Pancreas (tissue), 10 donors: ENCODE measurements around the gene NUBPL. TPM values are rescaled to one million over a fixed set of nuclear protein-coding genes. Genes with fewer than 3 reads are reported as not detected.

ENCODE experiments used
- ATAC-seq, 4 donors: fragments of 200-7000 bp; cut with Tn5 transposase; one replicate each; pipeline versions ENCODE4 v1.8.0 to v1.9.1; 2020; ENCODE audit warnings: mild to moderate bottlenecking in 4 of 4, moderate library complexity in 4 of 4
- DNase-seq, 6 donors: peaks; one replicate each; pipeline ENCODE4 v3.0.0-alpha.2; 2020
- FAIRE-seq: peaks from 2 replicates; lab custom pipeline; 2012; peaks lifted over from hg19 to GRCh38; lab: Jason Lieb, UNC
- H3K27ac ChIP-seq, 4 donors: fragments of 200-600 bp; sonication (generic); 1 replicate in 3 of 4; 2 replicates in 1 of 4; pipeline versions ENCODE4 v1.5.0 to v1.8.0; 2020
- H3K27me3 ChIP-seq, 4 donors: fragments of 200-600 bp; one replicate each; pipeline ENCODE4 v1.8.0; 2021
- H3K36me3 ChIP-seq, 3 donors: fragments of 200-600 bp; sonication (generic) in 1 of 3; one replicate each; pipeline versions ENCODE4 v1.5.0 to v1.8.0; 2020 to 2021
- H3K4me1 ChIP-seq, 3 donors: fragments of 200-600 bp; one replicate each; pipeline ENCODE4 v1.8.0; 2021
- H3K4me3 ChIP-seq, 4 donors: fragments of 200-600 bp; sonication (generic) in 2 of 4; one replicate each; pipeline versions ENCODE4 v1.5.0 to v1.8.0; 2020 to 2021
- H3K9me3 ChIP-seq, 4 donors: fragments of 200-600 bp; one replicate each; pipeline ENCODE4 v1.8.0; 2021
- WGBS, 2 donors: extraction: QIAGEN DNeasy Blood & Tissue Kit; methylation state at CpG; one replicate each; pipeline ENCODE4 v1.1.7; 2013; 5-methylcytosine and 5-hydroxymethylcytosine counted together
- intact Hi-C, 3 donors: fragments of 100-400 bp; cut with DNase I; formaldehyde crosslinking; loops; one replicate each; pipeline versions ENCODE4 v1.11.1 to v1.14.2; 2022
- polyA plus RNA-seq, 2 donors: library from polyadenylated mRNA; stranded (reverse); fragments of 200-250 nt; gene quantifications; one replicate each; pipeline ENCODE4 v1.2.3, GENCODE V29; 2013
- total RNA-seq, 6 donors: library from RNA; stranded (reverse); fragmentation: NEBNext Ultra II Directional in 4 of 6; extraction: Animal tissue kit (Norgen Biotek cat#: 25700) in 4 of 6; gene quantifications; one replicate each; pipeline versions ENCODE4 v1.2.1 to v1.2.4, GENCODE V29; 2021 to 2023
- TF ChIP-seq, protein P1 (sequence below), 4 donors: fragments of 200-600 bp; sonication (generic) in 3 of 4; IDR thresholded peaks; one replicate each; pipeline versions ENCODE4 v1.5.0 to v1.8.0; 2021; ENCODE audit warnings: antibody characterized with exemption in 4 of 4
- donor health status: healthy with polysubstance abuse.
- donor health status: DM: no; HTN: no; CAD: no; lungs with moderate emphysema.
- donor health status: DM: no; HTN: no; CAD: no.
- donor health status: control.
- donor health status: control.
- donor health status: Bipolar disorder and iron deficiency.
- donor health status: DM: yes; HTN: yes; CAD: no.
- donor health status: DM: no; HTN: no; CAD: no.
- donor health status: DM: no; HTN: no; CAD: no.
- donor health status: DM: yes; HTN: yes; CAD: no.

NUBPL gene
- total and polyA plus RNA-seq, 8 donors = 2.1 to 7.0 (median 4.9) TPM

DNA sequence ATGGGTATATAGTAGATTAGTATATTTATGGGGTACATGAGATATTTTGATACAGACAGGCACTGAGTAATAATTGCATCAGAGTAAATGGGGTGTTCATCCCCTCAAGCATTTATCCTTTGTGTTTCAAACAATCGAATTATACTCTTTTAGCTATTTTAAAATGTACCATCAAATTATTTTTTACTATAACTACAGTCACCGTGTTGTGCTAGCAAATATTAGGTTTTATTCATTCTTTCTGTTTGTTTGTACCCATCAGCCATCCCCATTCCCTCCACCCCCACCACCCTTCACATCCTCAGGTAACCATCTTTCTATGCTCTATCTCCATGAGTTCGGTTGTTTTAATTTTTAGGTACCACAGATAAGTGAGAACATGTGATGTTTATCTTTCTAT lies 115.8 kb downstream of the NUBPL start:
- DNase-seq (no peak), ATAC-seq (no peak), FAIRE-seq (no peak)
- H3K9me3 ChIP-seq = no peaks in the 10 kb centered on the region
- H3K27me3 ChIP-seq = no peaks in the 10 kb centered on the region
- H3K36me3 ChIP-seq = no peaks in the 10 kb centered on the region
- intact Hi-C loops = no loop called here
- no peaks in the 10 kb centered on the region for H3K4me1 ChIP-seq
- no peak overlapping the region for H3K27ac ChIP-seq
- no peak overlapping the region for H3K4me3 ChIP-seq
- WGBS, 2 donors = 60 to 90% methylated on average over 3 of the region's 3 CpGs
- TF ChIP-seq, protein P1, sequence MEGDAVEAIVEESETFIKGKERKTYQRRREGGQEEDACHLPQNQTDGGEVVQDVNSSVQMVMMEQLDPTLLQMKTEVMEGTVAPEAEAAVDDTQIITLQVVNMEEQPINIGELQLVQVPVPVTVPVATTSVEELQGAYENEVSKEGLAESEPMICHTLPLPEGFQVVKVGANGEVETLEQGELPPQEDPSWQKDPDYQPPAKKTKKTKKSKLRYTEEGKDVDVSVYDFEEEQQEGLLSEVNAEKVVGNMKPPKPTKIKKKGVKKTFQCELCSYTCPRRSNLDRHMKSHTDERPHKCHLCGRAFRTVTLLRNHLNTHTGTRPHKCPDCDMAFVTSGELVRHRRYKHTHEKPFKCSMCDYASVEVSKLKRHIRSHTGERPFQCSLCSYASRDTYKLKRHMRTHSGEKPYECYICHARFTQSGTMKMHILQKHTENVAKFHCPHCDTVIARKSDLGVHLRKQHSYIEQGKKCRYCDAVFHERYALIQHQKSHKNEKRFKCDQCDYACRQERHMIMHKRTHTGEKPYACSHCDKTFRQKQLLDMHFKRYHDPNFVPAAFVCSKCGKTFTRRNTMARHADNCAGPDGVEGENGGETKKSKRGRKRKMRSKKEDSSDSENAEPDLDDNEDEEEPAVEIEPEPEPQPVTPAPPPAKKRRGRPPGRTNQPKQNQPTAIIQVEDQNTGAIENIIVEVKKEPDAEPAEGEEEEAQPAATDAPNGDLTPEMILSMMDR (IDR thresholded peaks at IDR 0.05) = no peak

DNA sequence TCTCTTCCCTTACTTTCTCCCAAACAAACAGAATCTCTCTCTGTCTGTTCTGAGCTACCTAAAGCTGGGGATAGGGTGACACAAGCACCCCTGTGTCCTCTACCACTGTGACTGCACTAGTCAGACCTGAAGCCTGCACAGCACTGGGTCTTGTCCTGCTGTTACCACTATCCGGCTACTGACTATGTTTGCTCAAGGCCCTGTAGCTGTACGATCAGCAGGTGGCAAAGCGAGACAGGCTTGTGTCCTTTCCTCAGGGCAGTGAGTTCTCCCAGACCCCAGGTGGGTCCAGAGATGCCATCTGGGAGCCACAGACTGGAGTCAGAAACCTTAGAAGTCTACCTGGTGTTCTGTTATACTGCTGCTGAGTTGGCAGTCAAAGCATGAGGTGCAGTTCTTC lies 116.4 kb downstream of the NUBPL start:
- Histone ChIP-seq H3K4me3 (no peak overlapping the region), H3K27me3 (no peaks in the 10 kb centered on the region), H3K27ac (no peak overlapping the region), H3K4me1 (no peaks in the 10 kb centered on the region), H3K9me3 (no peaks in the 10 kb centered on the region), H3K36me3 (no peaks in the 10 kb centered on the region)
- FAIRE-seq = no peak
- WGBS, 2 donors = 82 to 87% methylated on average over 3 of the region's 3 CpGs
- no peak for ATAC-seq
- intact Hi-C loops = no loop called here
- no peak for DNase-seq
- TF ChIP-seq, protein P1 (IDR thresholded peaks at IDR 0.05) = no peak

DNA sequence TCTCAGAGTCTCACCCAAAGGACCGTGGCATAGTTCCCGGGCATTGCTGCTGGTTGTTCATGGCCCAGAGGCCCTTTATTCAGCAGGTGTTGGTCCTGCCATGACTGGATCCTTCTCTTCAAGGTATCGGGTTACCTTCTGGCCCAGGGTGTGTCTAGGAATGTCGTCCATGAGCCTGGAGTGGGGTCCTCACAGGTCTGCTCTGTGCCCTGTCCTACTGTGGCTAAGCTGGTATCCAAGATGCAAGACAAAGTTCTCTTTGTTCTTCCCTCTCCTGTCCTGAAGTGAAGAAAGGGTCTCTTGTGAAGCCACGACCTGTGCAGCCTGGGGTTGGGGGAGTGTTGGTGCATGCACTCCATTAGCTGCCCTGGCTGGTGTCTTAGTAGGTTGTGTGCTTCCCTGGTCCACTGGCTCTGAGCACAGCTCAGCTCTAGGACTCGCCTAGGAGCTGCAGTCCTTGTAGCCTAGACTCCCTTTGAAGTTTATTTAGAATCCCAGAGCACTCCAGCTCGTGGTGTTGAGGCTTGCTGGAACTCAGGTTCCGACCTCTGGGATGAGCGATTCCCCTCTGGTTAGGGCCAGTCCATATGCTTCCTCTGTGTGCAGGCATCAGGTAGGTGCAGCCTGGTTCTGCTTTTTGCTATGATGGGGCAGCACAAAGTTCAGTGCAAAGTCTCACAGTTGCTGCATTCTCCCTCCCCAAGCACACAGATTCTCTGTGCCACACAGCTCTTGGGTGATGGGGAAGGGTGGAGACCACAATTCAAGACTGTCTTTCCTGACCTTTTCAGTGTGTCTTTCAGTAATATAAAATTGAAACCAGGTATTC lies 117.4 kb downstream of the NUBPL start:
- 86 to 92% methylated on average over 9 of the region's 9 CpGs for WGBS, 2 donors
- Histone ChIP-seq H3K36me3 (no peaks in the 10 kb centered on the region), H3K27ac (no peak overlapping the region), H3K4me3 (no peak overlapping the region), H3K4me1 (no peaks in the 10 kb centered on the region), H3K27me3 (no peaks in the 10 kb centered on the region), H3K9me3 (no peaks in the 10 kb centered on the region)
- TF ChIP-seq, protein P1 (IDR thresholded peaks at IDR 0.05) = no peak
- DNase-seq (no peak), FAIRE-seq (no peak), ATAC-seq (no peak)
- intact Hi-C loops = no loop called here

DNA sequence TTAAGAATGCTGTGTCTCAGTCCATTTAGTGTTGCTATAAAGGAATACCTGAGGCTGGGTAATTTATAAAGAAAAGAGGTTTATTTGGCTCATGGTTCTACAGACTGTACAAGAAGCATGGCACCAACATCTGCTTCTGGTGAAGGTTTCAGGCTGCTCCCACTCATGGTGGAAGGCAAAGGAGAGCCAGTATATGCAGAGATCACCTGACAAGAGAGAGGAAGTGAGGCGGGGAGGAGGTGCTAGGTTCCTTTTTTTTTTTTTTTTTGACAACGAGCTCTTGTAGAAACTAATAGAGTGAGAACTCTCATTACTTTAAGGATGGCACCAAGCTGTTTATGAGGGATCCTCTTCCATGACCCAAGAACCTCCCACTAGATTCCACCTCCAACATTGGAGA lies 121.6 kb downstream of the NUBPL start:
- Histone ChIP-seq H3K27me3 (no peaks in the 10 kb centered on the region), H3K36me3 (no peaks in the 10 kb centered on the region), H3K4me3 (no peak overlapping the region), H3K9me3 (no peaks in the 10 kb centered on the region), H3K4me1 (no peaks in the 10 kb centered on the region), H3K27ac (no peak overlapping the region)
- WGBS, 2 donors = 90 to 97% methylated on average over 1 to 2 of the region's 2 CpGs
- no peak for ATAC-seq
- intact Hi-C loops = no loop called here
- no peak for DNase-seq
- FAIRE-seq = no peak
- TF ChIP-seq, protein P1 (IDR thresholded peaks at IDR 0.05) = no peak

DNA sequence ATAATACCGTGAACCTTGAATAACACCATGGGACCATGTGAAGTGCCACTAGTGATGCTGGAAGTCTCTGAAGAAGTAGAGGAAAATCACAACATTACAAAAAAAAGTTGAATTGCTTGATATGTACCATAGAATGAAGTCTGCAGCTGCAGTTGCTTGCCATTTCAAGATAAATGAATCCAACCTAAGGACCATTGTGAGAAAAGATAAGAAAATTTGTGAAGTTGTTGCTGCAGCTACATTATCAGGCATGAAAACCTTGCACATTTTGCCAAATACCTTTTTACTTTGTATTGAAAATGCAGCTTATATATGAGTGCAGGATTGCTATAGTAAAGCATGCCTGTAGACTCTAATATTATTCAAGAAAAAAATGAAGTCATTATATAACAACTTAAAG lies 126.5 kb downstream of the NUBPL start:
- TF ChIP-seq, protein P1 (IDR thresholded peaks at IDR 0.05) = no peak
- intact Hi-C loops = no loop called here
- H3K4me1 ChIP-seq = peaks cover 0 to 5% (median 0%) of the 10 kb centered on the region in 3 donors
- no peak for DNase-seq
- FAIRE-seq = no peak
- H3K9me3 ChIP-seq = no peaks in the 10 kb centered on the region
- no peaks in the 10 kb centered on the region for H3K36me3 ChIP-seq
- H3K27ac ChIP-seq = no peak overlapping the region
- ATAC-seq = no peak
- H3K27me3 ChIP-seq = no peaks in the 10 kb centered on the region
- WGBS, 2 donors = 93 to 98% methylated on average over 1 of the region's 1 CpG
- H3K4me3 ChIP-seq = no peak overlapping the region
